Measurements from ENCODE around the gene CELA1.
A peak's percentile ranks its signal among the peaks of the same experiment; 100 is the strongest.

The CELA1 gene

DNA sequence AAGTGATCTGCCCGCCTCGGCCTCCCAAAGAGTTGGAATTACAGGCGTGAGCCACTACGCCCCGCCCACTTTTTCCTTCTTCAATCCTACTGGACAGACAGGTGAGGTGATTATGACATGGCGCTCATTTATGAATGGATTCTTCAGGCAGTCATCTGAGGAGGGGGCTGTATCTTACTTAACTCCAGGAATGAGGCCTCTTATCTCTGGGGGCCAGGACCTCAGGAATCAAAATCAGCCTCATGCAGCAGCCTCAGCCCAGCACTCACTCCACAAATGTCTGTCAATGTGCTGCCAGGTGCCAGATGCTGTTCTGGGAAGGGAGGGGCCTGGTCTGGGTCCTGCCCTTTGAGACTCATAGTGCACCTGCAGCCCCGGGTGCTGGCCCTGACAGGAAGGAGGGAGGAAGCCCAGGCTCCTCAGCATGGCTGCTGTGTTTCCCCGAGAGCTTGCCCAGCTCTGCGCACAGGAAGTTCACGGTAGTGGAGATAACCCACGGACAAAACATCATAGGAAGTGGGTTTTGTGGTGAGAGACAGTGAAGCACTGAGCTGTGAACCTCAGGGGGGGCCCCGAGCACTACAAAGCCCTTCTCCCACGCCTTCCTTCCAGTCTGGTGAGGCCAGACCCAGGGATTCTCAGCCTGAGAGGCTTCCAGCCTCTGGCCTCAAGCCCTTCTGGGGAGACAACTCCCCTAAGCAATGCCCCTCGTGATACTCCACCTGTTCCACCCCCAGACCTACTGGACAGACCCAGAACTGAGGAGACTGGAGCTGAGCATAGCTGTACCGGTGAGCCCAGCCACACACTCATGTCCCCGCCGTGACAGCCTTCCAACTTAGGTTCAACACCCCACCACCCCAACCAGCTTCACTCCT, 22.4 kb upstream of the CELA1 start:
- no peak overlapping the region for H3K4me3 ChIP-seq (replicated peaks in 1 of 2; ENCODE audit: low read depth in 2 of 2, low read length in 2 of 2)
- peak; percentile 61 to 67 for DNase-seq (ENCODE audit: low read depth in 2 of 2)
- TF ChIP-seq, protein P1, sequence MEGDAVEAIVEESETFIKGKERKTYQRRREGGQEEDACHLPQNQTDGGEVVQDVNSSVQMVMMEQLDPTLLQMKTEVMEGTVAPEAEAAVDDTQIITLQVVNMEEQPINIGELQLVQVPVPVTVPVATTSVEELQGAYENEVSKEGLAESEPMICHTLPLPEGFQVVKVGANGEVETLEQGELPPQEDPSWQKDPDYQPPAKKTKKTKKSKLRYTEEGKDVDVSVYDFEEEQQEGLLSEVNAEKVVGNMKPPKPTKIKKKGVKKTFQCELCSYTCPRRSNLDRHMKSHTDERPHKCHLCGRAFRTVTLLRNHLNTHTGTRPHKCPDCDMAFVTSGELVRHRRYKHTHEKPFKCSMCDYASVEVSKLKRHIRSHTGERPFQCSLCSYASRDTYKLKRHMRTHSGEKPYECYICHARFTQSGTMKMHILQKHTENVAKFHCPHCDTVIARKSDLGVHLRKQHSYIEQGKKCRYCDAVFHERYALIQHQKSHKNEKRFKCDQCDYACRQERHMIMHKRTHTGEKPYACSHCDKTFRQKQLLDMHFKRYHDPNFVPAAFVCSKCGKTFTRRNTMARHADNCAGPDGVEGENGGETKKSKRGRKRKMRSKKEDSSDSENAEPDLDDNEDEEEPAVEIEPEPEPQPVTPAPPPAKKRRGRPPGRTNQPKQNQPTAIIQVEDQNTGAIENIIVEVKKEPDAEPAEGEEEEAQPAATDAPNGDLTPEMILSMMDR (IDR thresholded peaks at IDR 0.05; ENCODE audit: low read depth, low read length), result no peak

DNA sequence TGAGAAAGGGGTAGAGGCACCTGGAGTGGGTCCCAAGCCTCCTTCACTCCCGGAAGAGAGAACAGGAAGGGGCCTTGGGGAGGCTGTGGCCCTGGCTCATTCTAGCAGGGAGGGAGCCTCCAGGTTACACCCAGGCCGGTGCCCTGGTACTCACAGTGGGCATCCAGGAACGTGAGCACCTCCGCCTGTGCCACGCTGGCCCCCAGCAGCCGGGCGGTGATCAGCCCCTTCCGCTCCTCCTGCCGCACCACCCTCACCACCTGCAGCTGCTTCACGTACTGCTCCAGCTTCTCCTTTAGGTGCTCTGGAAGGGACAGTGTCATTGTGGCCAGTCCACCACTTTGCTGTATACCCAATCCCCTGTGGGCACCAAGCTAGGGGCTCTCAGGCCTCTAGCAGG, 18.8 kb upstream of the CELA1 start:
- no peak overlapping the region for H3K4me3 ChIP-seq (replicated peaks in 1 of 2; ENCODE audit: low read depth in 2 of 2, low read length in 2 of 2)
- DNase-seq (ENCODE audit: low read depth in 2 of 2), result no peak
- TF ChIP-seq, protein P1 (IDR thresholded peaks at IDR 0.05; ENCODE audit: low read depth, low read length), result no peak

DNA sequence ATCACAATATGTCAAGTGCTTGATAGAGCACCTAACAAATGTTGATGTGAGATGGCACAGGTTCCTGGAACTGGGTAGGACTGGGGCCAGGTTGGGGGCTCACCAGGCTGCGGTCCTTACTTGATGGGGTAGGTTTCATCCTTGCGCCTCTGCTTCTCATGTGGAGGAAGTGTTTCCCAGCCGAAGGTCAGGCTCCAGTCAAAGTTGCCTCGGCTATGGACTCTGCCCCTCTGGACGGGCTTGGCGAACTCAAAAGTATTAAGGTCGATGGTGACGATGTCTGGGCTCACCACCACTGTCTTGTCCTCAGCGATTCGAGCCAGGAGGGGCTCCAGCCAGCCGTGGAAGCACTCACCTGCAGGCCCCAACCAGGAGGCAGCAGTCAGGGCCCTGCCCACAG, 17.5 kb upstream of the CELA1 start:
- no peak overlapping the region for H3K4me3 ChIP-seq (replicated peaks in 1 of 2; ENCODE audit: low read depth in 2 of 2, low read length in 2 of 2)
- TF ChIP-seq, protein P1 (IDR thresholded peaks at IDR 0.05; ENCODE audit: low read depth, low read length), result no peak
- DNase-seq (ENCODE audit: low read depth in 2 of 2), result no peak

DNA sequence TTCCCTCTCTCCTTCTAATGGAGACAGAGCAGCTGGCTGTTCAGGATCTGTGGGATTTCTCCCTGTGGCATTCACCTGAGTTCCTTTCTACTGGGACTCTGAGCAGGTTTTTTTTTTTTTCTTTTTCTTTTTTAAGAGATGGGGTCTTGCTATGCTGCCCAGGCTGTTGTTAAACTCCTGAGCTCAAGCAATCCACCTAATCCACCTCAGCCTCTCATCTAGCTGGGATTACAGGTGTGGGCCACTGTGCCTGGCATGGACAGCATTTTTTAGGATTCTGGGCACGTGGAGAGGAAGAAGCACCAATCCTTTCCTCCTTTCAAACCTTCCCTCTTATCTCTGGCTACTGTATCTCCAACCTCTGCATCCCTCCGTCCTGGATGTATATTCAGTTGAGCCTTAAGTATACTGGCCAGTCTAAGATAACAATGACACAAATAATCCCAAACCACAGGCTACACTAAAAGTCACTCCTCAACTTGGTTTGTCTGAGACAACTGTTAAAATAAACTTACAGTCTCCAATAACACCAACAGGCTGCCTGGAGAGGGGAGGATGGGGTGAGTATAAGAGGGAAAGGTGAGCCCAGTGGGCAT, 16.4 kb upstream of the CELA1 start:
- H3K4me3 ChIP-seq (replicated peaks in 1 of 2; ENCODE audit: low read depth in 2 of 2, low read length in 2 of 2), result no peak overlapping the region
- no peak for DNase-seq (ENCODE audit: low read depth in 2 of 2)
- TF ChIP-seq, protein P1 (IDR thresholded peaks at IDR 0.05; ENCODE audit: low read depth, low read length), result no peak

GRCh38 chr12:51362307-51362706, 15.8 kb upstream of the CELA1 start:
- DNase-seq (ENCODE audit: low read depth in 2 of 2), result no peak
- TF ChIP-seq, protein P1 (IDR thresholded peaks at IDR 0.05; ENCODE audit: low read depth, low read length), result no peak
- no peak overlapping the region for H3K4me3 ChIP-seq (replicated peaks in 1 of 2; ENCODE audit: low read depth in 2 of 2, low read length in 2 of 2)

- DNase-seq (ENCODE audit: low read depth in 2 of 2), result no peak
- TF ChIP-seq, protein P1 (IDR thresholded peaks at IDR 0.05; ENCODE audit: low read depth, low read length), result peak; percentile 11
- H3K4me3 ChIP-seq (replicated peaks in 1 of 2; ENCODE audit: low read depth in 2 of 2, low read length in 2 of 2), result no peak overlapping the region
Observed at GRCh38 chr12:51361161-51362016, 14.9 kb upstream of the CELA1 start.

All from cardiac fibroblast (primary cell).